OCI-LY3 (cell line): Measurements from ENCODE around the gene COL4A5.
A peak's percentile ranks its signal among the peaks of the same experiment; 100 is the strongest.

ENCODE experiments used
- H2AFZ ChIP-seq: fragments of 200-600, 300-600 bp; shearing (Covaris generic); 2 replicates; pipeline ENCODE4 v1.6.0; 2014; ENCODE audit warnings: antibody characterized with exemption, low read depth, low read length
- H3K27ac ChIP-seq: fragments of 200-600, 300-600 bp; sonication (generic); 2 replicates; pipeline ENCODE4 v1.5.1; 2014; ENCODE audit warnings: mild to moderate bottlenecking, low read length, moderate library complexity, mixed read lengths
- H3K27me3 ChIP-seq: fragments of 200-600, 300-600 bp; sonication (generic); 2 replicates; pipeline ENCODE4 v1.6.1; 2014; ENCODE audit warnings: low read depth, low read length, mixed read lengths
- H3K36me3 ChIP-seq: fragments of 200-600, 300-600 bp; sonication (generic); replicated peaks from 2 replicates; pipeline ENCODE3; 2014; ENCODE audit warnings: low read depth, low read length, mixed read lengths
- H3K4me1 ChIP-seq: fragments of 300-600, 200-600 bp; sonication (generic); 2 replicates; pipeline ENCODE4 v1.6.1; 2014; ENCODE audit warnings: low read length, mixed read lengths
- H3K4me2 ChIP-seq: fragments of 200-600, 300-600 bp; sonication (generic); 2 replicates; pipeline ENCODE4 v1.6.1; 2014; ENCODE audit warnings: low read length, mixed read lengths
- H3K4me3 ChIP-seq: fragments of 300-600, 200-600 bp; sonication (generic); 2 replicates; pipeline ENCODE4 v1.5.1; 2014; ENCODE audit warnings: antibody characterized with exemption, mild to moderate bottlenecking, low read length, moderate library complexity
- H3K79me2 ChIP-seq: fragments of 300-600, 200-600 bp; shearing (Covaris generic); 2 replicates; pipeline ENCODE4 v1.6.1; 2014; ENCODE audit warnings: mild to moderate bottlenecking, low read length, mixed read lengths
- H3K9ac ChIP-seq: fragments of 300-600, 200-600 bp; shearing (Covaris generic); 2 replicates; pipeline ENCODE4 v1.6.0; 2014; ENCODE audit warnings: mild to moderate bottlenecking, low read length, moderate library complexity
- H3K9me3 ChIP-seq: fragments of 200-600, 300-600 bp; shearing (Covaris generic); 2 replicates; pipeline ENCODE4 v1.6.1; 2014; ENCODE audit warnings: low read length, mixed read lengths; ENCODE audit not compliant: insufficient read depth
- H4K20me1 ChIP-seq: fragments of 200-600, 300-600 bp; sonication (generic); 2 replicates; pipeline ENCODE4 v1.6.1; 2016; ENCODE audit warnings: low read length, mixed read lengths; ENCODE audit not compliant: insufficient read depth
- EZH2phosphoT487 ChIP-seq: fragments of 200-600 bp; shearing (Covaris generic); IDR thresholded peaks from 2 replicates; pipeline ENCODE4 v1.6.1; 2018; ENCODE audit warnings: antibody characterized with exemption, mixed run types, low read depth
- TF ChIP-seq, protein P1 (sequence below): fragments of 200-600, 300-600 bp; sonication (generic); IDR thresholded peaks from 2 replicates; pipeline ENCODE4 v1.5.1; 2014; ENCODE audit warnings: antibody characterized with exemption, low read length, low read depth

COL4A5 gene

DNA sequence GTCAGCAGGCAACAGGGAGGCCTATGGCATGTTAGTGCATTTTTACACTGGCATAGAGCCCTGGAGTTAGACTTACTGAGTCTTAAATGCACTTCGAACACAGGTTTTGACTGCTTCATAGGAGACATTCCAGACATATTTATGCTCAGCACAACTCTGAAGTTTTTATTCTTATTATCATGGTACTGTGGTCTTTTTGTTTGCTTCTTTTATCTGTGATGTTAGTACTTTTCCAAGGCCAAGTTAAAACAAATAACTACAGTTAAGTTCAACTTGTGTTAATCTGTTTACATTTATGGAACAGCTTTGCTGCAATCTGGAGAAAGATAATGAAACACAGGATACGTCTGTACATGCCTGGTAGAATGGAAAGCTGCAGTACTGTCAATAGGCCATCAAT is 76.5 kb downstream of the COL4A5 start:
- no peak overlapping the region for H2AFZ ChIP-seq
- no peak overlapping the region for H3K27ac ChIP-seq
- H3K4me2 ChIP-seq = no peak overlapping the region
- H3K9me3 ChIP-seq = no peaks in the 10 kb centered on the region
- H4K20me1 ChIP-seq = no peaks in the 10 kb centered on the region
- TF ChIP-seq EZH2phosphoT487 = no peak
- TF ChIP-seq, protein P1, sequence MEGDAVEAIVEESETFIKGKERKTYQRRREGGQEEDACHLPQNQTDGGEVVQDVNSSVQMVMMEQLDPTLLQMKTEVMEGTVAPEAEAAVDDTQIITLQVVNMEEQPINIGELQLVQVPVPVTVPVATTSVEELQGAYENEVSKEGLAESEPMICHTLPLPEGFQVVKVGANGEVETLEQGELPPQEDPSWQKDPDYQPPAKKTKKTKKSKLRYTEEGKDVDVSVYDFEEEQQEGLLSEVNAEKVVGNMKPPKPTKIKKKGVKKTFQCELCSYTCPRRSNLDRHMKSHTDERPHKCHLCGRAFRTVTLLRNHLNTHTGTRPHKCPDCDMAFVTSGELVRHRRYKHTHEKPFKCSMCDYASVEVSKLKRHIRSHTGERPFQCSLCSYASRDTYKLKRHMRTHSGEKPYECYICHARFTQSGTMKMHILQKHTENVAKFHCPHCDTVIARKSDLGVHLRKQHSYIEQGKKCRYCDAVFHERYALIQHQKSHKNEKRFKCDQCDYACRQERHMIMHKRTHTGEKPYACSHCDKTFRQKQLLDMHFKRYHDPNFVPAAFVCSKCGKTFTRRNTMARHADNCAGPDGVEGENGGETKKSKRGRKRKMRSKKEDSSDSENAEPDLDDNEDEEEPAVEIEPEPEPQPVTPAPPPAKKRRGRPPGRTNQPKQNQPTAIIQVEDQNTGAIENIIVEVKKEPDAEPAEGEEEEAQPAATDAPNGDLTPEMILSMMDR = no peak
- no peak overlapping the region for H3K4me3 ChIP-seq
- H3K9ac ChIP-seq = no peak overlapping the region
- no peaks in the 10 kb centered on the region for H3K4me1 ChIP-seq
- no peaks in the 10 kb centered on the region for H3K36me3 ChIP-seq
- H3K27me3 ChIP-seq = no peaks in the 10 kb centered on the region
- no peaks in the 10 kb centered on the region for H3K79me2 ChIP-seq

DNA sequence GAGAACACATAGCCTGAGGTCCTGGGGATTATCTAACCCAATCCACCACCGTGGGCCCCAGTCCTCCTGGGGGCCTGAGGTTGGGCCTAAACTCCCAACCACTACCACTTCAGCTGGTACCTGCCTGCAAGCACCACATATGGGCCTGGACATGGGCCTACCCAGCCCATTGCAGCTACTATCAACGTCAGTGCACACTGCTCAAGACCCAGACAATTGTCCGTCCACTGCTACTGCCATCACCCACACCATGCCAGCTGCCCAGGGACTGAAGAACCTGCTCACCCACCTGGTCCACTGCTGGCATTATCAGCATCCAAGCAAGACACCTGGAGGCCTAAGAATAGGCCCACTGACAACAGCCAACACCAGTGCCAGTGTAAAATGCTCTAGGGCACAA is 88.1 kb downstream of the COL4A5 start:
- TF ChIP-seq, protein P1 = no peak
- no peak for TF ChIP-seq EZH2phosphoT487
- Histone ChIP-seq H3K9me3 (no peaks in the 10 kb centered on the region), H3K4me3 (no peak overlapping the region), H3K27me3 (no peaks in the 10 kb centered on the region), H3K36me3 (no peaks in the 10 kb centered on the region), H3K27ac (no peak overlapping the region), H4K20me1 (no peaks in the 10 kb centered on the region), H3K9ac (no peak overlapping the region), H3K79me2 (no peaks in the 10 kb centered on the region), H3K4me2 (no peak overlapping the region), H3K4me1 (no peaks in the 10 kb centered on the region), H2AFZ (no peak overlapping the region)

DNA sequence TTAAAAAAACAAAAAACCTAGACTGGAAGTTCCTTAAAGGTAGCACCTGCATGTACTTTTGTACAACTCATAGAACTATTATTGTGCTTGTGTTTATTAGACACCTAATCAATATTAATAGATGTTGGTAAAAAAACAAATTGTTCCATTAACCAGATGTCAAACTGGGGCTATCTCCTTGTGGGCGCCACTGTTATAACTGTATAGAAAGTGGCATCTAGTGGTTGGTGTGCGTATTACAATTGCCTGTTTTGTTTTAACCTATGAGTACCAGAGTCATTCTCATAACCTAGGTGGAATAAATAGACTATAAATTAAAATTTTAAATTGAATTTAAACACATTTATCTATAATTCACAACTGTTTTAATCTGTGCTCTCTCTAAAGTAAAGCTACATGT is 97.4 kb downstream of the COL4A5 start:
- Histone ChIP-seq H3K79me2 (no peaks in the 10 kb centered on the region), H3K36me3 (no peaks in the 10 kb centered on the region), H3K4me1 (peaks cover 4% of the 10 kb centered on the region; the same call in 1 of the 2 replicates), H2AFZ (no peak overlapping the region), H4K20me1 (no peaks in the 10 kb centered on the region), H3K9me3 (no peaks in the 10 kb centered on the region), H3K4me3 (no peak overlapping the region), H3K4me2 (no peak overlapping the region), H3K27ac (no peak overlapping the region), H3K9ac (no peak overlapping the region), H3K27me3 (no peaks in the 10 kb centered on the region)
- TF ChIP-seq EZH2phosphoT487 = no peak
- TF ChIP-seq, protein P1 = peak; percentile 62

DNA sequence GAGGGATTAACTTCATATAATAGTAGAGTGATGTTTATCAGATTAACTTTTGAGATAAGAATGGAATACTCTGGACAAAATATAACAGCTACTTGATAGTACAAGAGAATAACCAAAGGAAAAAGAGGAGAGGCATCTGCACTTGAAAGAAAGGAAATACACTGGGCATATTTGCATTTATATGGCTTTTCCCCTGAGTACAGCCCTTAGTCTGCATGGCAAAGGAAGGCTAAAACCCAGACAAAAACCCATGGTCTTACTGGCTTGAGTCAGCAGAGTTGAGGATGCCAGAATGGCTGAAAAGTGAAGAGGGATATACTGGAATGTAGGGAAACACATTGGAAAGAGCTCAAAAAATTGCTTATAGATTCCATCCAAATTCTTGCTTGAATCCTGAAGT is 101.6 kb downstream of the COL4A5 start:
- Histone ChIP-seq H3K9me3 (no peaks in the 10 kb centered on the region), H3K36me3 (no peaks in the 10 kb centered on the region), H4K20me1 (no peaks in the 10 kb centered on the region), H3K79me2 (no peaks in the 10 kb centered on the region), H3K9ac (no peak overlapping the region), H3K4me2 (no peak overlapping the region), H2AFZ (no peak overlapping the region), H3K27ac (no peak overlapping the region), H3K4me3 (no peak overlapping the region), H3K27me3 (no peaks in the 10 kb centered on the region), H3K4me1 (peaks cover 4% of the 10 kb centered on the region; the same call in 1 of the 2 replicates)
- TF ChIP-seq, protein P1 = no peak
- no peak for TF ChIP-seq EZH2phosphoT487
